Measurements from ENCODE around the gene FPR1. TPM values are rescaled to one million over a fixed set of nuclear protein-coding genes. Genes with fewer than 3 reads are reported as not detected.

The FPR1 gene
- total and polyA plus RNA-seq, 2 of the 8 experiments (the other 6 are each of a cell fraction or from before 2014, with no cell fraction given) = 0.11 TPM; not detected in 1

GRCh38 chr19:51780270-51780669 lies 28.6 kb upstream of the FPR1 start:
- ChIA-PET POLR2A (ENCODE audit: partially characterized antibody) (no interaction called here), CTCF (ENCODE audit: partially characterized antibody) (interaction anchor here (1.0 to 1.3 kb wide), 3 partner anchors 70 to 142 kb away, joined by 3 read pairs; no protein-coding TSS in a partner anchor)
- Histone ChIP-seq H4K91ac (replicated peaks; ENCODE audit: insufficient read length, low read length) (no peak overlapping the region), H3K27me3 (replicated peaks in 1 of 4; ENCODE audit: control insufficient read depth in 3 of 4, extremely low read depth in 1 of 4, insufficient read depth in 3 of 4, low read length in 3 of 4) (no peaks in the 10 kb centered on the region; a peak in 1 of 7 replicates), H3K36me3 (ENCODE audit: control insufficient read depth in 2 of 4, insufficient read depth in 4 of 4, low read length in 3 of 4) (no peaks in the 10 kb centered on the region), H3K56ac (replicated peaks; ENCODE audit: insufficient read length, low read depth, low read length) (no peak overlapping the region), H3K79me1 (ENCODE audit: low read depth, low read length) (no peaks in the 10 kb centered on the region), H2BK12ac (ENCODE audit: low read depth, low read length) (no peak overlapping the region), H3K14ac (ENCODE audit: insufficient read length) (no peak overlapping the region), H3K18ac (ENCODE audit: extremely low read depth, low read length) (no peak overlapping the region), H2AK5ac (ENCODE audit: low read depth, low read length) (no peak overlapping the region), H4K5ac (ENCODE audit: insufficient read length, low read depth, low read length) (no peak overlapping the region), H2AFZ (ENCODE audit: low read length) (no peak overlapping the region), H3K23ac (ENCODE audit: insufficient read length) (no peak overlapping the region), H2BK20ac (ENCODE audit: low read length) (no peak overlapping the region), H3K27ac (ENCODE audit: low read depth, low read length) (no peak overlapping the region), H4K8ac (ENCODE audit: extremely low read depth, insufficient read depth, low read length) (no peak overlapping the region), H3K9me3 (ENCODE audit: insufficient read depth in 2 of 2, low read depth in 1 of 2, low read length in 1 of 2) (no peaks in the 10 kb centered on the region), H3K4me1 (replicated peaks in 1 of 4; ENCODE audit: control insufficient read depth in 3 of 4, insufficient read depth in 4 of 4, low read length in 3 of 4) (no peaks in the 10 kb centered on the region), H3K23me2 (ENCODE audit: low read depth, low read length) (no peaks in the 10 kb centered on the region), H3K4me3 (ENCODE audit: extremely low read depth in 1 of 4, insufficient read depth in 2 of 4, low read depth in 3 of 4, low read length in 4 of 4) (no peak overlapping the region), H3K9ac (replicated peaks in 1 of 4; ENCODE audit: extremely low read depth in 1 of 4, low read depth in 3 of 4, low read length in 3 of 4) (no peak overlapping the region), H3K79me2 (ENCODE audit: control insufficient read depth in 1 of 2, insufficient read depth in 2 of 2, low read length in 2 of 2) (no peaks in the 10 kb centered on the region), H3K4ac (replicated peaks; ENCODE audit: insufficient read length, low read depth, low read length) (no peak overlapping the region), H2BK120ac (replicated peaks; ENCODE audit: low read depth, low read length) (no peak overlapping the region), H4K20me1 (replicated peaks in 1 of 2; ENCODE audit: control insufficient read depth in 1 of 2, insufficient read depth in 2 of 2, low read length in 2 of 2) (no peaks in the 10 kb centered on the region), H3K4me2 (ENCODE audit: insufficient read depth in 1 of 2, low read depth in 2 of 2, low read length in 2 of 2) (no peak overlapping the region), H2BK5ac (ENCODE audit: low read depth, low read length) (no peak overlapping the region), H2BK15ac (ENCODE audit: low read length) (no peak overlapping the region)
- no peak for DNase-seq (ENCODE audit: low read depth in 1 of 2, low spot score in 2 of 2)
- no peak for FAIRE-seq
- TF ChIP-seq GTF2F1 (IDR thresholded peaks at IDR 0.05; ENCODE audit: borderline replicate concordance, low read depth, low read length) (no peak), BCL11A (IDR thresholded peaks at IDR 0.05; ENCODE audit: low read depth in 2 of 2, low read length in 2 of 2) (no peak), HDAC2 (IDR thresholded peaks at IDR 0.05; ENCODE audit: borderline replicate concordance in 1 of 2, low read depth in 2 of 2, low read length in 2 of 2) (no peak), CHD1 (IDR thresholded peaks at IDR 0.05; ENCODE audit: low read depth, low read length) (no peak), CTBP2 (IDR thresholded peaks at IDR 0.05; ENCODE audit: borderline replicate concordance, insufficient read depth, insufficient read length, low read length) (no peak), SIX5 (IDR thresholded peaks at IDR 0.05; ENCODE audit: low read depth, low read length) (no peak), ZNF274 (IDR thresholded peaks at IDR 0.05; ENCODE audit: borderline replicate concordance, extremely low read depth, low read length) (no peak), KDM4A (IDR thresholded peaks at IDR 0.05; ENCODE audit: low read depth, low read length, severe bottlenecking) (no peak), TEAD4 (IDR thresholded peaks at IDR 0.05; ENCODE audit: low read depth, low read length) (no peak)
- 86% methylated on average over 2 of the region's 2 CpGs; no CpG with 5 or more reads in 1 of the 2 experiments for WGBS, 2 experiments (ENCODE audit: extremely low coverage in 1 of 2, insufficient coverage in 1 of 2, insufficient read length in 1 of 2, insufficient replicate concordance in 2 of 2, low coverage in 1 of 2, low lambda C conversion rate in 2 of 2, missing lambda C conversion rate in 1 of 2)
